ENCODE results near the gene APBA2. TPM values are rescaled to one million over a fixed set of nuclear protein-coding genes. Genes with fewer than 3 reads are reported as not detected.
"Not testable (repeated sequence)": the region's sequence is repeated elsewhere in the genome, so short reads cannot be mapped to it uniquely, and the experiment has no call there.

The APBA2 gene
- total RNA-seq, 2 experiments from 2014 or later: 16.2 to 17.2 TPM

DNA sequence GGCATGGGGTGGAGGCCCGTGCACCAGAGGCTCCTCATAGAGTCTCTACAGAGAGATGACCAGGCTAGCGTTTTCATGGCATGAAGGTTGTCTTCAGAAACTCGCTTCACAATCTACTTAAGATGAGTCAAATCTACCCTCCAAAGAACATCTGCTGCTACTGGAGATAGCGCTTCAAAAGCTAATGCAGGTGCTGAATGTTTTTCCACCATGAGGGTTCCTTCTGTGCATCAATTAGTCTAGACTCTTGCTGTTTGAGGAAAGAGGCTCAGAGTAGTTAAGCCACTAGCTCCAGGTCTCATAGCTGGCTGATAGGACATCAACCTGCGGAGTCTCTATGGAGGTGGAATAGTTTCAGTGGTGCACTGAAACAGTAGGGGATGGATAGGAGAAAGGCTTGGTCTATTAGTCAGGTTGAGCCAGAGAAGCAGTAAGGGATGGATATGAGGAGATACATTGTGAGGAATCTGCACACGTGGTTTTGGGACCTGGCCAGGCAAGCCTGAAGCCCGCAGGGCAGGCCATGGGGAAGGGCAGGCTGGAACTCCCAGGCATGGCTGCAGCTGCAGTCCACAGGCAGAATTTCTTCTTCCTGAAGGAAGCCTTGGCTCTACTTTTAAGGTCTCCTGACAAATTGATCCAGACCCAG lies 117.5 kb downstream of the APBA2 start:
- CTCF ChIA-PET: no interaction called here
- POLR2A ChIA-PET: interaction anchor here (0.6 kb wide), 1 partner anchor 10 kb away, joined by 3 read pairs; no protein-coding TSS in a partner anchor

DNA sequence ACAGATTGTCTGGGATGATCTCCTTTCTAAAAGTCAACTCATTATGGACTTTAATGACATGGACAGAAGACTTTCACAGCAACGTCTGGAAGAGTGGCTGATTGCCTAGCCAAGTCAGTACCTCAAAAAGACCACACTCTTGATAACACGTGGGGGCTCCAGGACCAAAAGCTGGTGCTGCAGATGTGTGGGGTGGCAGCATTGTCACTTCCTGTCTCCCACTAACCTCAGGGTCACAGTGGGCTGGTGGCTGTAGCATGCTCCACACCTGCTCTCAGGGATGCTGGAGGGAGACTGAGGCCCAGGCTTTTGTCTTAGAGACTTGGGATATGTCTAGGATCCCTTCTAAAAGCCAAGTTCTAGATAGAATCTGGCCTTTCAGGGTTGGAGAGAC lies 118.1 kb downstream of the APBA2 start:
- CTCF ChIA-PET: no interaction called here
- POLR2A ChIA-PET: interaction anchor here (0.6 kb wide), 1 partner anchor 10 kb away, joined by 3 read pairs; no protein-coding TSS in a partner anchor

DNA sequence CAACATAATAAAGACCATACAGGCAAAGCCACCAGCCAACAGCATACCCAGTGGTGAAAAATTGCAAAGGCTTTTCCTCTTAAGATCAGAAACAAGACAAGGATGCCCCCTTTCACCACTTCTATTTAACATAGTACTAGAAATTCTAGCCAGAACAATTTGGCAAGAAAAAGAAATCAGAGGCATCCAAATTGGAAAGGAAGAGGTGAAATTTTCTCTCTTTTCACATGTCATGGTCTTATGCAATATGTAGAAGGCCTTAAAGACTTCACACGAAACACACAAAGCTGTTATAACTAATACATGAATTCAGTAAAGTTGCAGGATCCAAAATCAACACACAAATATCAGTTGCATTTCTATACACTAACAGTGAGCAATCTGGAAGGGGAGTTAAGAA lies 120.2 kb downstream of the APBA2 start:
- ChIA-PET POLR2A (no interaction called here), CTCF (no interaction called here)

DNA sequence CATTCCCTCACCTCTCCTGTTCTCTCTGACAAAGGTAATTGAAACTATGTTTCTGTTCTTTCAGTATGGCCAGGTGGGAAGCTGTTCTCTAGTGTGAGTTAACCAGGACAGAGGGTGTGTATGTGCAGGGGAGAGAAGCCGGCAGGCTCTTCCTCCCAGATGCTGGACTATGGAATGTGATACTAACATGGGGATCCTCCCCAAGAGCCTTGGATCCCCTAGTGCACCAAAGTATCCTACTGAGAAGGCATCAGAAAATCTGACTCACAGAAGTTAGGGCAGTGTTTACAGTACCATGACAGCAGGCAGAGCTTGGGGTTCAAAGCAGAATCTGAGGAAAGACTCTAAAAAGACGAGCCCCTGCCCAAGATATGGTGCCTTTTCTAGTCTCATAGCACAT lies 123.1 kb downstream of the APBA2 start:
- ChIA-PET CTCF (interaction anchor here (1.0 kb wide), 1 partner anchor 18 kb away, joined by 4 read pairs; no protein-coding TSS in a partner anchor), POLR2A (no interaction called here)

DNA sequence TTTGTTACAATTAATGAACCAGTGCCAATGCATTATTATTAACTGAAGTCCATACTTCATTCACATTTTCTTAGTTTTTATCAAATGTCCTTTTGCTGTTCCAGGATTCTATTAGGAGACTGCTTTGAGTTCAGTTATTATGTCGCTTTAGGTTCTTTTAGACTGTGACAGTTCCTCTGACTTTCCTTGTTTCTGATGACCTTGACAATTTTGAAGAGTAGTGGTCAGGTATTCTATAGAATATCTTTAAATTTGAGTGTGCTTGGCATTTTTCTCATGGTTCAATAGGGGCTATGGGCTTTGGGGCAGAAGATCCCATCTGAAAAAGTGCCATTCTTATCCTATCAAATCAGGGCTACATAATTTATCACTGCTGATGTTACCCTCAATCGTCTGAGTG lies 126.3 kb downstream of the APBA2 start:
- ChIA-PET CTCF (no interaction called here), POLR2A (no interaction called here)

DNA sequence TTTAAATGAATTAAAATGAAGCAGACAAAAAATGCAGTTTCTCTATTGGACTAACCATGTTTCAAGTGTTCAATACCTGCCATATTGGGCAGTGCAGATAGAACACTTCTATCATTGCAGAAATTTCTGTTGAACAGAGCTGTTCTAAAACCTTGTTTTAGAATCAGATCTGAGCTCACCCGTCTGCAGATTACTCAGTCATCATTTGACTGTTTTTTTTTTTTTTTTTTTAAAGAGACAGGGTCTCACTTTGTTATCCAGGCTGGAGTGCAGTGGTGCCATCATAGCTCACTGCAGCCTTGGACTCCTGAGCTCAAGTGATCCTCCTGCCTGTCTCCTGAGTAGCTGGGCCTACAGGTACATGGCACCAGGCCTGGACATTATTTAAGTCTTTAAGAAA lies 128.7 kb downstream of the APBA2 start:
- POLR2A ChIA-PET: no interaction called here

DNA sequence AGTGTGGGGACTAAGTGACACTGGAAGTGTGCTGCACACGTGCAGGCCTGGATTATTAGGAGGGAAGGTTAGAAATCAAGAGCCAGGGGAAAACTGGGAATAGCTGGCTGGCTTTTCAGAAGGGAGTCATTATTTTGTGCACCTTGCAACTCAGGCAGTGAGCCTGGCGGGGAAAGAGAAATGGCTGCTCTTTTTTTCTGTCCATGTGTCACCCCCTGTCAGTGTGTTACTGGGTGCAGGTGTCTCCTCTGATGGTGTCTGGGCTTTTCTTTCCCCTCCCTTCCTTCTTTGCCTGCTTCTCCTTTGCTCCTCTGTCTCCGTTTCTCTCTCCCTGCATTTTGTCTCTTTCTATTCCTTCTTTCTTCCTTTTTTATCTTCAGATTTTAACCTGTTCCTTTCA lies 130.7 kb downstream of the APBA2 start:
- POLR2A ChIA-PET: no interaction called here
- CTCF ChIA-PET: no interaction called here

More for the DNA sequence above, 128.7 kb downstream of the APBA2 start:
- CTCF ChIA-PET: interaction anchor here (0.7 to 1.3 kb wide), 2 partner anchors 26 to 134 kb away, joined by 3 read pairs; no protein-coding TSS in a partner anchor

DNA sequence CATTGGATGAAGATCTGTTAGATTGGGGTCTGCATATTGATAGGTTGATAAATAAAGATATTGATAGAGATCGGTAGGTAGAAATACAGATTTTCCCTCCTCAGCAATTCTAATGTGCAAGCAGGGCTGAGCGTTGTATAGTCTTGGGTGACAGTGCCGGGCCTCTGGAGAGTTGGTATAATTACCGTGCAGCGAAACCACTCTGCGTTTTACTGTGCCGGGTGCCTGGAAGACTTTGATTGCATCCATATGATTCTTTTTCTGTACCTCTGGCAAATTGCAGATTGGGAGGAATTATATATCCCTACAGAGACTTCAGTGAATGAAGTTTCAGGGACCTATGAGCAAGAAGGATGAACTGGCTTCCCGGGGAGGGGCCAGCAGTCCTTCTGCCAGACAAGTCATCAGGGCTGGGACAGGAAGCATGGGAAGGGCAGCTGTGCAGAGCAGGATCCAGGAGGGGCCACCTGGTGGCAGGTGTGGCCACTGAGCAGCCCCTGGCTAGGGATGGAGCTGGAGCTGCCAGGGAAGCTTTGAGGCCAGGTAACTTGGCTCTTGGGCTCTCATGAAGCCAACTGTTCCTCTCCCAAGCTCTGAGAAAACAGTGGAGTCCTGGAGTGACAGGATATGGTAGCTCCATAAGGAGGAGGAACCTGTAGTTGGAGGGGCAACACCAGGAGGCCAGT lies 132.5 kb downstream of the APBA2 start:
- POLR2A ChIA-PET: no interaction called here

DNA sequence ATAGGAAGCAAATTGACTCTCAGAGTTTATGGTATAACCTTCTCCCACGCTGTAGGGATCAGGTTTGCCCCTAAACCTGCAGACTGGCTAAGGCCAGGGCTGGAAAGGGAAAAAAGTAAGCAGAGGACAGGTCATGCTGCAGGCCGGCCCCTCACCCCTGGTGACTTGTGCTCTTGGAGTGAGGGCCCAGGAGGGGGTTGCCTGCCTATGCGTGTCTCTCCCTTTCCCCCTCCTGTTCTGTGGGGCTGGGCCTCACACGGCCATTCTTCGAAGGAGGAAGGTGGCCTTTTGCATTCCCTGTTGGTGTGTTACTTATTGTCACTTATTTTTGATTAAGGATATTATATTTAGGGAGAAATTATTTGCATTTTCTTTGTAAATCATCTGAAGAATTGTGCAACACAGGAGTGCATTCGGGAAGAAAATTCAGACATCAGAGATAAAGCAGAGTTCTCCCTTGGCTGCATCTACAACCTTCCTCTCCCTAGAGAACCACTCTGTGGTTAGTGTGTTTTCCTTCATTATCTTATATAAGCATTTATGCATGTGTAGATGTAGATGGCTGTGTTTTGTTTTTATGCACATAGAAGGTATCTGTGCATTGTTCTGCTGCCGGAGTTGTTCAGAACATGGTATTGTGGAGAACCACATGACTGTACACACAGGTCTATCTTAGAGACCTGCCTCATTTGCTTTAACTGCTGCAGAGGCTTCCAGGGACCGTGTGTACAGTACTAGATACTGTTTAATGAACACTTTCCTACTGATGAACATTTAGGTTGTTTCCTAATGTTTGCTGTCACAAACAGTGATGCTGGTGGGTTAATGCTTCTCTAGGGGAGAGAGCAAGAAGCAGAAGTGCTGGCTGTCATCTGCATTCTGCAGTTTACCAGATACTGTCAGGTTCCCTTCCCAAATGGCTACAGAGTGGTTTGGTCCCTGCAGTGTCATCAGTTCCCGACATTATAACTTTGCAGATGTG lies 133.5 kb downstream of the APBA2 start:
- CTCF ChIA-PET: no interaction called here
- POLR2A ChIA-PET: no interaction called here

More for the DNA sequence above, 132.5 kb downstream of the APBA2 start:
- CTCF ChIA-PET: no interaction called here

DNA sequence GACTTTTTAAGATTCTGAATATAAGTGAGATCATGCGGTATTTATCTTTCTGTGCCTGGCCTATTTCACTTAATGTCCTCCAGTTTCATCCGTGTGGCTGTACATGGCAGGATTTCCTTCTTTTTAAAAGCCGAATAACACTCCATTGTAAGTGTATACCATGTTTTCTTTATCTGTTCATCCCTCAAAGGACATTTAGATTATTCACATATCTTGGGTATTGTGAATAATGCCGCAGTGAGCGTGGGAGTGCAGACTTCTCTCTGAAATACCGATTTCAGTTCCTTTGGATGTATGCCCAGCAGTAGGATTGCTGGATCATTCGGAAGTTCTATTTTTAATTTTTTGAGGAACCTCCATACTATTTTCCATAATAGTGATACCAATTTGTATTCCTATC lies 136.1 kb downstream of the APBA2 start:
- CTCF ChIA-PET: no interaction called here
- POLR2A ChIA-PET: no interaction called here

DNA sequence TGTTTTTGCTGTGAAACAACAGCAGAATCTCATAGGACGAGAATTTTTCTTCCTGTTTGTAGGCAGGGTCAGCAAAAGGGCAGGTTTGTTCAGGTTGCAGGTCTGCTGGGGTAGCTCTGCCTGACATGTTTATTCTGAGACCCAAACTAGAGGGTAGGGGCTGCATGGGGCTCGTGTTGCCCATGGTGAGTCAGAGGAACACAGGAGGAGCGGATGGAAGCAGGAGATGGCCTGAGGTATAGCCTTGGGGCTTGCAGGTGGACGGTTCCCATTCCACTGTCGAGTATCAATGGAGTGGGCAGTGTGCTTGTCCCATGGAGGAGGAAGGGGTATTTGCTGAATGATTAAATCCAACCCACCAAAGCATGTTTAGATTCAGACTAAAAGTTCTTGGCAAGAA lies 138.9 kb downstream of the APBA2 start:
- POLR2A ChIA-PET: no interaction called here
- CTCF ChIA-PET: no interaction called here

DNA sequence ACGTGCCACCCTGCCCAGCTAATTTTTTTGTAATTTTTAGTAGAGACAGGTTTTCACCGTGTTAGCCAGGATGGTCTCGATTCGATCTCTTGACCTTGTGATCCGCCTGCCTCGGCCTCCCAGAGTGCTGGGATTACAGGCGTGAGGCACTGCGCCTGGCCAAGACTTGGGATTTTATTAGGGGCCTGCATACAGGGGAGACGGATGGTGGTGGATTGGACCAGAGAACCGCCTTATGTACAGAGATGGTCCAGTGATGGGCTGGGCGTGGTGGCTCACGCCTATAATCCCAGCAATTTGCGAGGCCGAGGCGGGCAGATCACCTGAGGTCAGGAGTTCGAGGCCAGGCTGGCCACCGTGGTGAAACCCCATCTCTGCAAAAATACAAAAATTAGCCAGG lies 139.6 kb downstream of the APBA2 start:
- CTCF ChIA-PET, POLR2A ChIA-PET: not testable (repeated sequence)

DNA sequence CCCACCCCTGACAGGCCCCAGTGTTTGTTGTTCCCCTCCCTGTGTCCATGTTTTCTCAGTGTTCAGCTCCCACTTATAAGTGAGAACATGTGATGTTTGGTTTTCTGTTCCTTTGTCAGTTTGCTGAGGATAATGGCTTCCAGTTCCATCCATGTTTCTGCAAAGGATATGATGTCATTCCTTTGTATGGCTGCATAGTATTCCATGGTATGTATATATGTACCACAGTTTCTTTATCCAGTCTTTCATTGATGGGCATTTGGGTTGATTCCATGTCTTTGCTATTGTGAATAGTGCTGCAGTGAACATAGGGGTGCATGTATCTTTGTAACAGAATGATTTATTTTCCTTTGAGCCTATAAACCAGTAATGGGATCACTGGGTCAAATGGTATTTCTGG lies 142.4 kb downstream of the APBA2 start:
- POLR2A ChIA-PET, CTCF ChIA-PET: not testable (repeated sequence)

DNA sequence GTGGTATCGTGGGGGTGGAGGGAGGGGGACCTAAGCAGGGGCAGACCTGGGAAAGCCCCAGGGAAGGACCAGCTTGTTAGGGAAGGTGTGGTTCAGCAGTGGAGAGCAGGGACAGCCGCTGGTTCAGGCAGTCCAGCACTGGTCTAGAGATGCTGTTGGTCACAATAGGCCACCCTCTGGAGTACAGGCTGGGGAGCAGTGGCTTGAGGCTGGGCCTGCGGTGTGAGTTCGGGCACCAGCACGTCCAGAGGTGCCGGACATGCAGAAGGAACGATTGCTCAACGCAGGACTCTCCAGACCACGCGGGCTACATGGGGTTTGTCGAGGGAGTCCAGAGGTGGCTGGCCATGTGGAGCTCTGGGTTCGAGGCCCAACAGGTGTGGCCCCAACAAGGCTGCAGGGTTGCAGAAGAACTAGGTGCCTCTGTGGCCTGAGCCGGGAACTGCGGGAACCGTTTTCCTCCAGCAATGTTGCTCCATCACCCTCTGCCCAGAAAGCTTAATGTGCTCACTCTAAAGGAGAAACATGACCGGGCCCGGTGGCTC lies 143.9 kb downstream of the APBA2 start:
- POLR2A ChIA-PET: no interaction called here
- CTCF ChIA-PET: no interaction called here

DNA sequence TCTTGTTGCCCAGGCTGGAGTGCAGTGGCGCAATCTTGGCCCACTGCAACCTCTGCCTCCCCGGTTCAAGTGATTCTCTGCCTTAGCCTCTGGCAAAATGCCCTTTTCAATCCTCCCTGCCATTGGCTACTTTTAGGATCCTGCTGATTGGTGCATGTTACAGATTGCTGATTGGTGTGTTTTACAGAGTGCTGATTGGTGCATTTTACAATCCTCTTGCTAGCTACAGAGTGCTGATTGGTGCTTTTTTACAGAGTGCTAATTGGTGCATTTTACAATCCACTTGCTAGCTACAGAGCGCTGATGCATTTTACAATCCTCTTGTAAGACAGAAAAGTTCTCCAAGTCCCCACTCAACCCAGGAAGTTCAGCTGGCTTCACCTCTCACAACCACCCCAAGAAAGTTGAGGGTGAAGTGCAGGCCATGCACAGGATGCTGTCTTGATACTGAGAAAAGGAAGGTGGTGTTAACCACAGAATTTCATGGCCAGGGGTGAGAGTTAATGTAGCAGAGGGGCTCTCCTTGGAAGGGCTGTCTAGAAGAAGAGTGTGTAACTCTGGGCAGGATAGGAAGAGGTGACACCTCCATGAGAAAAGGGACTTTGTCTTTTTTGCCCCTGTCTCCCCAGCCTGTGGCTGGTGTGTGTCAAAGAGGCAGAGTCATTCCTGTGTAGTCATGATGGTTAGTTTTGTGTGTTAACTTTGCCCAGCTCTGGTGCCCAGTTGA lies 145.9 kb downstream of the APBA2 start:
- CTCF ChIA-PET: no interaction called here
- POLR2A ChIA-PET: interaction anchor here (0.6 kb wide), 1 partner anchor 47 kb away, joined by 6 read pairs; no protein-coding TSS in a partner anchor

DNA sequence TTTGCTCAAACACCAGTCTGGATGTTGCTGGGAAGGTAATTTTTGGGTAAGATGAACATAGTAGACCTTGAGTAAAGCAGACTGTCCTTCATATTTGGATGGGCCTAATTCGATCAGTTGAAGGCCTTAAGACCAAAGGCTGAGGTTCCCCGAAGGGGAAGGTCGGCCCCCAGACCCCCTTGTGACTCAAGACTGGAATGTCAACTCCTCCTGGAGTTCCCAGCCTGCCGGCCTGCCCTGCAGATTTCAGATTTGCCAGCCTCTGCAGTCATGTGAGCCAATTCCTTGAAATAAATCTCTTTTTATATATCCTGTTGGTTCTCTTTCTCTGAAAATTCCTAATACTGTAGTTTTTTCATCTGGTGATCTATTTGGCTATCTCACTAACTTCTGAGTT lies 146.5 kb downstream of the APBA2 start:
- ChIA-PET POLR2A (no interaction called here), CTCF (no interaction called here)

DNA sequence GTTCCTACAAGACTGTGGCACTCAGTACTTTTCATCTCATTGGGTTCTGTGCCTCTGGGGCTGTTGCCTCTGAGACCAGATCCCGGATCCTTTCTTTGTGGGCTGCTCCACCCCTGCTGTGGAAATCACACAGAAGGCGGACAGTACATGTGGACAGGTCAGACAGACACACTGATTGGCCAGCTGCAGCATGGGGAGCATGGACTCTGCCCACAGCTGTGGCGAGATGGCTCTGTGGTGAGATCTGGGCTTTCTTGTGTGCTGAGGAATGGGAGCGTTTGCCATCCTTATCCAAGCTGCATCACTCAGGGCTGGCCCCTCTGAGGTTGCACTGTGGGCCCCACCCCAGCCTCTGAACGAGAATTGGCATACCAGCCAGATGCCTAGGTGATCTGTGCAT lies 147.0 kb downstream of the APBA2 start:
- ChIA-PET CTCF (no interaction called here), POLR2A (no interaction called here)

DNA sequence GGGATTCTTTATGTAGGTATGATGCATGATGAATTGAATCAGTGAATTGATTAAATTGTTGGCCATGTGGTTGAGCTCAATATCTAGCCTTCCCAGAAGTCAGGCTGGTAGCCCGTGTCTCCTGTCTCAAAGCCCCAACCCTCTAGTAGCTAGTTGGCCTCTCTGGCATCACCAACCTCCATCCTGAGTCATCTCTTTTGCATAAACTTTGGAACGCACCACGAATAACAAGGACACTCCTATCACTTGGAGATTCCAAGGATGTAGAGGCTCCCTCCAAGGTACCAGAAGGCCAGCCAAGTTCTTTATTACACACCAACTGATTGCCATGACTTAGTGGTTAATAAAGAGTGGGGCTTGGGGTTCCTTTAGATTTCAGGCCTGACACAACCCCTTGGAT lies 148.4 kb downstream of the APBA2 start:
- POLR2A ChIA-PET: no interaction called here
- CTCF ChIA-PET: no interaction called here

DNA sequence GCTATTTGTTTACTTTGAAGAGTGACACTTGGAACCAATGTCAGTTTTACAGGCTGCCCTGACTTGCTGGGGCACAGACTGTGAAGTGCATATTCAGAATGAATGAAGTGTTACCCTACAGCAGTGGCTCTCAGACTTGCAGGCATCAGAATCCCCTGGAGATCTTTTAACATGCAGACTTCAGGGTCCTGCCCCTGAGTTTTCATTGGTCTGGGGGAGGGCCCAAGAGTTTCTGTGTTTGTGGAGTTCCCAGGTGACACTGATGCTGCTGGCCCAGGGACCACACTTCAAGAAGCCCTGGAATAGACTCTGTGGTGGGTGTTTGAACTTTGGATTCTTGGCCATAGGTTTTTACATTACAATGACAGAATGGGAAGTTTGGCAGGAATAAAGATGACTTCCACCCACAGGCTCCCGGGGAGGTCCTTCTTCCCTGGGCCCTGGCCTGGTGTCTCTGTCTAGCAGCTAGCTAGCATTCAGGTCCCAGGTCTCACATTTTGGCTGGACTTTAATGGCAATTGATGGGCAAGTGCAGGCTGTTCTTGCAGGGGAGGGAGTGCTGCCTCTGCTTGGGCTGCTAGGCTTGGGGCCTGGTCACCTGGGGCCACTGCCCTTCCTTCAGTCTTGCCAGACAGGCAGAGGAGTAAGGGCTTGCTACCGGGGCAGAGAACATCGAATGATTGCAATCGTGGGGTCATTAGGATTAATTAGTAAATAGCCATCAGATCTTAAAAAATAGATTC lies 149.0 kb downstream of the APBA2 start:
- CTCF ChIA-PET: no interaction called here
- POLR2A ChIA-PET: no interaction called here
